Heart right ventricle (tissue), 16 donors: Measurements from ENCODE around the gene HOXD11. TPM values are rescaled to one million over a fixed set of nuclear protein-coding genes. Genes with fewer than 3 reads are reported as not detected.

ENCODE experiments used
- ATAC-seq, 8 donors: fragments of 200-7000 bp; cut with Tn5 transposase; one replicate each; pipeline ENCODE4 v1.9.1; 2020; ENCODE audit warnings: mild to moderate bottlenecking in 8 of 8, moderate library complexity in 8 of 8, moderate number of reproducible peaks in 1 of 8
- DNase-seq, 2 donors: peaks; one replicate each; pipeline ENCODE4 v3.0.0-alpha.2; 2020
- H3K27ac ChIP-seq, 10 donors: fragments of 200-600 bp; sonication (generic) in 2 of 10; one replicate each; pipeline versions ENCODE4 v1.5.0 to v1.8.0; 2020 to 2022; ENCODE audit warnings: mild to moderate bottlenecking in 3 of 10
- H3K27me3 ChIP-seq, 7 donors: fragments of 200-600 bp; one replicate each; pipeline ENCODE4 v1.8.0; 2021 to 2022; ENCODE audit warnings: mild to moderate bottlenecking in 2 of 7
- H3K36me3 ChIP-seq, 9 donors: fragments of 200-600 bp; sonication (generic) in 1 of 9; one replicate each; pipeline versions ENCODE4 v1.5.0 to v1.8.0; 2020 to 2022; ENCODE audit warnings: mild to moderate bottlenecking in 2 of 9
- H3K4me1 ChIP-seq, 9 donors: fragments of 200-600 bp; sonication (generic) in 1 of 9; one replicate each; pipeline versions ENCODE4 v1.5.0 to v1.8.0; 2020 to 2022; ENCODE audit warnings: mild to moderate bottlenecking in 4 of 9
- H3K4me3 ChIP-seq, 10 donors: fragments of 200-600 bp; sonication (generic) in 2 of 10; one replicate each; pipeline versions ENCODE4 v1.5.0 to v1.8.0; 2020 to 2022; ENCODE audit warnings: mild to moderate bottlenecking in 7 of 10, moderate library complexity in 2 of 10
- H3K9me3 ChIP-seq, 11 donors: fragments of 200-600 bp in 10 of 11; sonication (generic) in 2 of 11; one replicate each; pipeline versions ENCODE4 v1.5.0 to v1.8.0; 2013 to 2022; ENCODE audit warnings: mild to moderate bottlenecking in 2 of 11, control low read depth in 1 of 11, moderate library complexity in 1 of 11
- WGBS, 2 donors: extraction: QIAGEN DNeasy Blood & Tissue Kit; methylation state at CpG; one replicate each; pipeline ENCODE4 v1.1.7; 2013; ENCODE audit warnings: inconsistent platforms in 1 of 2; 5-methylcytosine and 5-hydroxymethylcytosine counted together
- intact Hi-C, 10 donors: fragments of 100-400 bp; cut with DNase I; formaldehyde crosslinking; loops; one replicate each; pipeline versions ENCODE4 v1.11.1 to v1.14.2; 2022
- polyA plus RNA-seq, 2 donors: library from polyadenylated mRNA; stranded (reverse); fragments of 200-250 nt; gene quantifications; one replicate each; pipeline ENCODE4 v1.2.3, GENCODE V29; 2013
- total RNA-seq, 10 donors: library from RNA; stranded (reverse); fragmentation: NEBNext Ultra II Directional in 3 of 10; extraction: Animal tissue kit (Norgen Biotek cat#: 25700) in 3 of 10; gene quantifications; one replicate each; pipeline versions ENCODE4 v1.2.1 to v1.2.4, GENCODE V29; 2021 to 2023
- TF ChIP-seq, protein P1 (sequence below), 9 donors: fragments of 200-600 bp; sonication (generic) in 2 of 9; IDR thresholded peaks; one replicate each; pipeline versions ENCODE4 v1.5.0 to v1.8.0; 2021 to 2022; ENCODE audit warnings: antibody characterized with exemption in 9 of 9, mild to moderate bottlenecking in 5 of 9, moderate library complexity in 1 of 9
- donor health status: Arrhythmogenic right ventricular cardiomyopathy.
- donor health status: ischemic (EF 13 %, LVEDD 7.1; RV severe dilation, severe dysfunction).
- donor health status: healthy with polysubstance abuse.
- donor health status: DM: no; HTN: yes; CAD: no.
- donor health status: DM: no; HTN: no; CAD: no.
- donor health status: ischemic (EF 25% LVEDD 6.9; RV normal size, moderate dysfunction).
- donor health status: ischemic (EF 25% LVEDD 5.7; RV mildly dilated, moderate dysfunction).
- donor health status: healthy.
- donor health status: DM: yes; HTN: yes; CAD: no.
- donor health status: Ischemic cardiomyopathy.
- donor health status: ischemic (EF 35%, LVEDD 5.7; RV mildly dilated, moderate dysfunction).
- donor health status: nonischemic (EF 11% LVEDD 7.7; RV severe dilation, severe dysfunction).
- donor health status: DM: yes; HTN: yes; CAD: no.
- donor health status: PGD.
- donor health status: ischemic (EF 29% LVEDD 5.4; RV normal size, mild dysfunction).
- donor health status: nonischemic (EF 23%, LVEDD 6.1; RV moderate dilation, normal function).

The HOXD11 gene
- total and polyA plus RNA-seq, 12 donors = not detected

DNA sequence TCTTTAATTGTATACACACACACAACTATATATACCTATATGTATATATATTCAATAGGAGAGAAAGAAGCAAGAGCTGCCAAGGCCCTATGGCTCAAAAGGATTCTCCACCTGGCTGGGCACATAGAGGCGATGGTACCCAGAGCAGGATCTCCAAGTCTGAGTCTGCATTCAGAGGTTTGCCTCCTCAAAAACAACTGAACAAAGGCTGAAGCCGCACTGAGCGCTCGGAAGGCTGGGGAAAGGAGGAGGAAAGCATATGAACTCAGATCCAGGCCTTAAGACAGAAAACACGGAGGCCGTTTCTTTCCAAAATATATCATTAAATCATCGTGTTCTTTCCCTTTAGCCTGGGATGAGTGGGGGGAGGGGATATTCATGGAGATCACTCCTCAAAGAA, 3.9 kb upstream of the HOXD11 start:
- WGBS, 2 donors = 20 to 27% methylated on average over 7 of the region's 7 CpGs
- H3K4me3 ChIP-seq = no peak overlapping the region
- DNase-seq = no peak
- no peak for ATAC-seq
- H3K27ac ChIP-seq = no peak overlapping the region
- H3K9me3 ChIP-seq = no peaks in the 10 kb centered on the region
- peaks cover 5 to 38% (median 19%) of the 10 kb centered on the region in 9 donors for H3K4me1 ChIP-seq
- peaks cover 65 to 99% (median 98%) of the 10 kb centered on the region in 7 donors for H3K27me3 ChIP-seq
- no peaks in the 10 kb centered on the region for H3K36me3 ChIP-seq
- intact Hi-C loops = no loop called here
- TF ChIP-seq, protein P1, sequence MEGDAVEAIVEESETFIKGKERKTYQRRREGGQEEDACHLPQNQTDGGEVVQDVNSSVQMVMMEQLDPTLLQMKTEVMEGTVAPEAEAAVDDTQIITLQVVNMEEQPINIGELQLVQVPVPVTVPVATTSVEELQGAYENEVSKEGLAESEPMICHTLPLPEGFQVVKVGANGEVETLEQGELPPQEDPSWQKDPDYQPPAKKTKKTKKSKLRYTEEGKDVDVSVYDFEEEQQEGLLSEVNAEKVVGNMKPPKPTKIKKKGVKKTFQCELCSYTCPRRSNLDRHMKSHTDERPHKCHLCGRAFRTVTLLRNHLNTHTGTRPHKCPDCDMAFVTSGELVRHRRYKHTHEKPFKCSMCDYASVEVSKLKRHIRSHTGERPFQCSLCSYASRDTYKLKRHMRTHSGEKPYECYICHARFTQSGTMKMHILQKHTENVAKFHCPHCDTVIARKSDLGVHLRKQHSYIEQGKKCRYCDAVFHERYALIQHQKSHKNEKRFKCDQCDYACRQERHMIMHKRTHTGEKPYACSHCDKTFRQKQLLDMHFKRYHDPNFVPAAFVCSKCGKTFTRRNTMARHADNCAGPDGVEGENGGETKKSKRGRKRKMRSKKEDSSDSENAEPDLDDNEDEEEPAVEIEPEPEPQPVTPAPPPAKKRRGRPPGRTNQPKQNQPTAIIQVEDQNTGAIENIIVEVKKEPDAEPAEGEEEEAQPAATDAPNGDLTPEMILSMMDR (IDR thresholded peaks at IDR 0.05) = no peak

DNA sequence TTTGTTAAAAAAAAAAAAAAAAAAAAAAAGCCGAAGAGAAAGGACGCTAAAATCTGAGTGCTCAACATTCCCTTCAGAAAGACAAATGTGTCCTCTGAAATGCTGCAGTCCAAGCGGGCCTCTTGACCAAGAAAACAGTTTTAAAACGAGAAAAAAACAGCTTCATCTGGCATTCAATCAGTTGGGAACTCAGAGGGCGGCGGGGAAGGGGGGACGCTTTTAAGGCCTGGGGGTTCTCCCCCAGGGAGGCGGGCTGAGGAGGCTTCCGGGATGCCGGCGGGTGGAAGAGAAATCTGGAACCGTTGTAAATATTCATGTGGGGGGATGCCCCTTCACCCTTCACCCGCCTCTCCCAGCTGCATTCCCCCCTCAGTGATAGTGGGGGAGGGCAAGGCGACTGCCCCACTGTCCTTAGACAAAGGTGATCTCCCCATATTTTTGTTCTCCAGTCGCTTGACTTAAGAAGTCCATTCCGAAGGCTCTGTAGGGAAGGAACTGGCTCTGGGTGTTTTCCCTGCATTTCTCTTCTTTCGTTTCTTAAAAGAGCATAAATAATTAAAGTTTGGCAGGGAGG, 3.3 kb upstream of the HOXD11 start:
- no peak overlapping the region for H3K27ac ChIP-seq
- no peak for ATAC-seq
- 4 to 5% methylated on average over 17 of the region's 17 CpGs for WGBS, 2 donors
- intact Hi-C loops = no loop called here
- TF ChIP-seq, protein P1 (IDR thresholded peaks at IDR 0.05) = no peak
- peaks cover 63 to 99% (median 98%) of the 10 kb centered on the region in 7 donors for H3K27me3 ChIP-seq
- no peaks in the 10 kb centered on the region for H3K9me3 ChIP-seq
- no peak for DNase-seq
- no peaks in the 10 kb centered on the region for H3K36me3 ChIP-seq
- peaks cover 0 to 34% (median 19%) of the 10 kb centered on the region in 9 donors for H3K4me1 ChIP-seq
- H3K4me3 ChIP-seq = no peak overlapping the region

DNA sequence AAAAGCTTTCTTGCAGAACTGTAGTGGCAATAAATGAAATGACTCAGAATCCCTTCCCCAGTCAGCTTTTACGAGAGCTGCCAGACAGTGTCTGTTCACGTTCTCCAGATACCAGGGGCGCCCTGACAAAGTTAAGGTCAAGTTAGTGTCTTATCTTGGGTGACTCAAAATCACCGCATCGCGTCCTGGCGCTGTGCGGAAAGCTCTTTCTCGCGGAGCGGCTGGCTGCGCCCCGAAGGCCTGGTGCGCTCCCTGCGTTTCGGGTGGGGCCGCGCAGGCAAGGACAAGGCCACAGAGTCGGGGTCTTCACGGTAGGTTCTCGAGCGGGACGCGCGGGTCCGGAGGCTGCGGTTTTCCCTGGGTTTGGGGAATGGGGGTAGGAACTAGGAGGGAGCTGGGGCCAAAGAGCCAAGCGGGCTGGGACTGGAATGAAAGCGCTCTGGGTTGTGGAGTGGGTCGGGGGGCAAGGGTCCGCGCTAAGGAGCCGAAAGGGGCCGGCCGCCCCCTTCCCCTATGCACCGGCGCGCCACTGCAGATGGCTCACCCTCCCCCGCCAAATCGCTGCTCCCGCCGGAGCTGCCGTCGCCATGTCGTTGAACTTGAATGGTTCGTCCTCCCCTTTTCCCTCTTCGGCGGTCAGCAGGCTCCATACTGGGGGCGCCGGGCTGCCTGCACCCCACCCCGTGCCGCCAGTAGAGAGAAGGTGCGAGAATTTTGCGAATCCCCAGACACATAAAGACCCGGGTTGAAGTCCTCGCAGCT, 2.6 kb upstream of the HOXD11 start:
- peaks cover 0 to 36% (median 22%) of the 10 kb centered on the region in 9 donors for H3K4me1 ChIP-seq
- H3K27ac ChIP-seq = no peak overlapping the region
- H3K4me3 ChIP-seq = peak overlapping the region in 2 of 10 donors; percentile 3 to 17
- TF ChIP-seq, protein P1 (IDR thresholded peaks at IDR 0.05) = no peak
- no peaks in the 10 kb centered on the region for H3K36me3 ChIP-seq
- 1 to 3% methylated on average over 42 to 56 of the region's 56 CpGs for WGBS, 2 donors
- no peak for ATAC-seq
- H3K27me3 ChIP-seq = peaks cover 68 to 99% (median 98%) of the 10 kb centered on the region in 7 donors
- intact Hi-C loops = no loop called here
- no peak for DNase-seq
- H3K9me3 ChIP-seq = no peaks in the 10 kb centered on the region

DNA sequence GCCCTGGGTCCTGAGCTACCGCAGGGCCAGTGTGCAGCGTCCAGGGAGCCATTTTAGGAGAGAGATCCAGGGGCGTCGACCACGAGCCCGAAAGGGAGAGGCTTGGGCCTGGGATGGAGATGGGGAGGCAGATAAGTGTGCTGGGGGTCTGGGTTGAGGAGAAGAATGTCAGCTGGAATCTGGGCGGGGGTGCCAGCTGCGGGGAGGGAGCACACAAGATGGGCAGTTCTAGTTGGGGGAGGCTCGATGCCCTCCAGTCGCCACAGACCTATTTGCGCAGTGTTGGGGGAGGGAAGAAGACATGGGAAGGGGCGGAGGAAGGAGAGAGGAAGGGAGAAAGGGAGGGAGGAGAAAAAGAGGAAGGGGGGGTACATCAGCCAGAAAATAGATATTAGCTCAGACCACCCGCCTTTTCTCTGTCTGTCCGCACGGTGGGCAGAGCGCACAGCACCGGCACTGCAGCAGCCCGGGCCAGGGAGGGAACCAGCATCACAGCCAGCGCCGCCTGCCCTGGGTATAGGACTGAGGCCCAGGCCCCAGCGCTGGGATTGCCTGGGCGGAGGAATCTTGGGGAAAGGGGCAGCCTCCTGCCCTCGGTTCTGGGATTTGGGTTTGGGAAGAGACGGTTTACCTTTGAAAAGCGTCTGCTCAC, 1.9 kb upstream of the HOXD11 start:
- Histone ChIP-seq H3K4me1 (peaks cover 0 to 36% (median 22%) of the 10 kb centered on the region in 9 donors), H3K36me3 (no peaks in the 10 kb centered on the region), H3K27me3 (peaks cover 68 to 99% (median 98%) of the 10 kb centered on the region in 7 donors), H3K4me3 (peak overlapping the region in 1 of 10 donors; percentile 17), H3K9me3 (no peaks in the 10 kb centered on the region), H3K27ac (no peak overlapping the region)
- DNase-seq (no peak), ATAC-seq (peak in 1 of 8 donors; percentile 27)
- TF ChIP-seq, protein P1 (IDR thresholded peaks at IDR 0.05) = no peak
- intact Hi-C loops = no loop called here
- WGBS, 2 donors = 4 to 8% methylated on average over 25 of the region's 25 CpGs
